ENCODE results near the gene KAT14. TPM values are rescaled to one million over a fixed set of nuclear protein-coding genes. Genes with fewer than 3 reads are reported as not detected.
A peak's percentile ranks its signal among the peaks of the same experiment; 100 is the strongest.
"Not testable (repeated sequence)": the region's sequence is repeated elsewhere in the genome, so short reads cannot be mapped to it uniquely, and the experiment has no call there.

KAT14 gene
- total RNA-seq, 4 donors from 2014 or later, result 6.5 to 11.8 (median 9.8) TPM

DNA sequence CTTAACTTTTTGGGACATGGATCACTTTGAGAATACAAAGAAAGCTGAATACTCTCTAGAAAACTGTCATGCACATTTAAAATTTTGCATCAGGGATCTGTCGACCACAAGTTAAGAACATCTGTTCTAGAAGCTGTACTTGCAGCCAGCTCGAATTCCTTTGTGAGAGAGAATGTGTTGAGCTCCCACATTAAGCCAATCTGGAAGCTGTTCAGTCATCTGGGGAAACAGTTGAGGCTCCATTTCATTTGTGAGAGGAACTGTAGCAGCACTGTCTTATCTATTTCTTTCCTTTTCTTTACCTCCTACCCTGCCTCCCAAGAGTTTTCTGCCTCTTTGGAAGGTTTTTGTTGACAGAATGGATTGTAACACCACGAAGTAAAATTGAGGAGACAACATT is 50.8 kb downstream of the KAT14 start:
- Histone ChIP-seq H3K4me3 (no peak overlapping the region), H3K27me3 (no peaks in the 10 kb centered on the region), H3K27ac (no peak overlapping the region), H3K4me1 (peaks cover 0 to 26% (median 0%) of the 10 kb centered on the region in 3 donors), H3K36me3 (peaks cover 0 to 77% (median 5%) of the 10 kb centered on the region in 3 donors), H3K9me3 (no peaks in the 10 kb centered on the region)
- no peak for DNase-seq
- WGBS, 2 donors, result 36 to 40% methylated on average over 3 of the region's 3 CpGs
- TF ChIP-seq POLR2A (IDR thresholded peaks at IDR 0.05), result no peak
- intact Hi-C loops (cut with DNase I), result no loop called here

DNA sequence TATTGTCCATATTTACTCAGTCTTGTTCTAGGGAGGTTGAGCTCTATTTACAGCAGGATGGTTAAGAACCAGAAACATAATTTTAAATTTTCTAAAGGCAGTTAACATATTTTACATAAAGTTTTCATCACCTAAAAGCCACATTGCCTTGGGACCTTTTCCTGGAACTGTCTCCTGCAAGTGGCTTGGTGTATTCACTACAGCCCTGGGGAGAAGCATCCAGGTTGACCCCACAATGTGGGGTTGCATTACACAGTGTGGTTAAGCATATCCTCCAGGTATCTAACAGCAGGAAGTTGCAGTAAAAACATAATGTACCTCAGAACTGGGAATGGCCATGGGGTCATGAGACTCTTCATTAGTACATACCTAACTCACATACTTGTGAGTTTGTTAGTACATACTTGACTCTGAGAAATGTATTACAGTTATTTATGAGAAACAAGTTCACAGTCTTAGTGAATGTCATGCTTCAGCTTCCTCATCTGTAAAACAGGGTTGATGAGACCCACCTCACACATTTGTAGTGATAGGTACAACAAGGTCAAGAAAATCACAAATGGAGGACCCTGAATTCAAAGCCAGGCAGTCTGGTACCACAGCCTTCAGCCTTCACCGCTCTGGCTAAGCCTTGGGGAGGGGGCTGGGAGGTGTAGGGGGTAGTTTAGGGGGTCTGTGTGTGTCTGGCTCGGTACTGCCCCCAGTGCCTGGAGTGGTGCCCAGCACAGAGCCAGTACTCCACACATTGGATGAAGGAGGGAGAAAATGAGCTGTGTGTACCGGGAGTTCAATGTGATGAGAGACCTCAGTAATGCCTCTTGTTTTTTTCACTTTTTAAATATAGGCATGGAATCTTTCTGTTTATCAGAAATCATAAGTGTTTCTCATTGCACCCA is 52.9 kb downstream of the KAT14 start:
- Histone ChIP-seq H3K4me1 (peaks cover 0 to 26% (median 0%) of the 10 kb centered on the region in 3 donors), H3K27ac (no peak overlapping the region), H3K9me3 (no peaks in the 10 kb centered on the region), H3K4me3 (no peak overlapping the region), H3K27me3 (no peaks in the 10 kb centered on the region), H3K36me3 (peaks cover 0 to 55% (median 0%) of the 10 kb centered on the region in 3 donors)
- intact Hi-C loops (cut with DNase I), result no loop called here
- TF ChIP-seq, protein P1, sequence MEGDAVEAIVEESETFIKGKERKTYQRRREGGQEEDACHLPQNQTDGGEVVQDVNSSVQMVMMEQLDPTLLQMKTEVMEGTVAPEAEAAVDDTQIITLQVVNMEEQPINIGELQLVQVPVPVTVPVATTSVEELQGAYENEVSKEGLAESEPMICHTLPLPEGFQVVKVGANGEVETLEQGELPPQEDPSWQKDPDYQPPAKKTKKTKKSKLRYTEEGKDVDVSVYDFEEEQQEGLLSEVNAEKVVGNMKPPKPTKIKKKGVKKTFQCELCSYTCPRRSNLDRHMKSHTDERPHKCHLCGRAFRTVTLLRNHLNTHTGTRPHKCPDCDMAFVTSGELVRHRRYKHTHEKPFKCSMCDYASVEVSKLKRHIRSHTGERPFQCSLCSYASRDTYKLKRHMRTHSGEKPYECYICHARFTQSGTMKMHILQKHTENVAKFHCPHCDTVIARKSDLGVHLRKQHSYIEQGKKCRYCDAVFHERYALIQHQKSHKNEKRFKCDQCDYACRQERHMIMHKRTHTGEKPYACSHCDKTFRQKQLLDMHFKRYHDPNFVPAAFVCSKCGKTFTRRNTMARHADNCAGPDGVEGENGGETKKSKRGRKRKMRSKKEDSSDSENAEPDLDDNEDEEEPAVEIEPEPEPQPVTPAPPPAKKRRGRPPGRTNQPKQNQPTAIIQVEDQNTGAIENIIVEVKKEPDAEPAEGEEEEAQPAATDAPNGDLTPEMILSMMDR (IDR thresholded peaks at IDR 0.05), result no peak
- TF ChIP-seq POLR2A (IDR thresholded peaks at IDR 0.05), result no peak
- WGBS, 2 donors, result 83 to 85% methylated on average over 2 to 3 of the region's 3 CpGs
- DNase-seq, result no peak

DNA sequence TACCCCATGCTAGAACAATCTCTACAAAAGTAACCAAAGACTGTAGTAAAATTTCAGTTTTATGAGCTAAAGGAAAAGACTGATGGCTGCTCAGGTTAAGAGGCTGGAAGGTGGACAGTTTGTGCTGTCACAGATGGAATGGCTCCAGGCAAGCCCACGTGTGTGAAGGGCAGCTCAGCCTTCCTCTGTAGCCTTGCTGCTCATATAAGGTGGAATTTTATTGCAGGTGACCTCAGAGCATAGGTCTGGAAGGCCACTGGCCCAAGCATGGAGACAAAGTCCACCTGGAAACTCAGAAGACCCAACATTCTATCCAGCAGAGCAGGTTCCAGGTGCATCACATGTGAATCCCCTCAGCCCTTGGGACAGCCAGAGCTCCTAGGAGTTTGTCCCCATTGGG is 53.6 kb downstream of the KAT14 start:
- no peak for DNase-seq
- no peak for TF ChIP-seq POLR2A (IDR thresholded peaks at IDR 0.05)
- TF ChIP-seq, protein P1 (IDR thresholded peaks at IDR 0.05), result no peak
- no peak overlapping the region for H3K27ac ChIP-seq
- H3K4me1 ChIP-seq, result peaks cover 0 to 19% (median 0%) of the 10 kb centered on the region in 3 donors
- H3K27me3 ChIP-seq, result no peaks in the 10 kb centered on the region
- no peak overlapping the region for H3K4me3 ChIP-seq
- intact Hi-C loops (cut with DNase I), result no loop called here
- H3K36me3 ChIP-seq, result peaks cover 0 to 48% (median 0%) of the 10 kb centered on the region in 3 donors
- WGBS, 2 donors, result 78 to 89% methylated on average over 1 of the region's 1 CpG
- no peaks in the 10 kb centered on the region for H3K9me3 ChIP-seq

DNA sequence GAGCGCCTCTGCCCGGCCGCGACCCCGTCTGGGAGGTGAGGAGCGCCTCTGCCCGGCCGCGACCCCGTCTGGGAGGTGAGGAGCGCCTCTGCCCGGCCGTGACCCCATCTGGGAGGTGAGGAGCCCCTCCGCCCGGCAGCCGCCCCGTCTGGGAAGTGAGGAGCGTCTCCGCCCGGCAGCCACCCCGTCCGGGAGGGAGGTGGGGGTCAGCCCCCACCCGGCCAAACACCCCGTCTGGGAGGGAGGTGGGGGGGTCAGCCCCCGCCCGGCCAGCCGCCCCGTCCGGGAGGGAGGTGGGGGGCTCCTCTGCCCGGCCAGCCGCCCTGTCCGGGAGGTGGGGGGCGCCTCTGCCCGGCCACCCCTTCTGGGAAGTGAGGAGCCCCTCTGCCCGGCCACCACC is 56.8 kb downstream of the KAT14 start:
- intact Hi-C loops (cut with DNase I); H3K4me3 ChIP-seq; H3K27me3 ChIP-seq; DNase-seq; H3K27ac ChIP-seq; H3K9me3 ChIP-seq: not testable (repeated sequence)
- Histone ChIP-seq H3K36me3 (peaks cover 0 to 18% (median 0%) of the 10 kb centered on the region in 3 donors), H3K4me1 (peaks cover 0 to 11% (median 0%) of the 10 kb centered on the region in 3 donors)
- WGBS, 2 donors, result no CpG with 5 or more reads among the region's 35 CpGs

DNA sequence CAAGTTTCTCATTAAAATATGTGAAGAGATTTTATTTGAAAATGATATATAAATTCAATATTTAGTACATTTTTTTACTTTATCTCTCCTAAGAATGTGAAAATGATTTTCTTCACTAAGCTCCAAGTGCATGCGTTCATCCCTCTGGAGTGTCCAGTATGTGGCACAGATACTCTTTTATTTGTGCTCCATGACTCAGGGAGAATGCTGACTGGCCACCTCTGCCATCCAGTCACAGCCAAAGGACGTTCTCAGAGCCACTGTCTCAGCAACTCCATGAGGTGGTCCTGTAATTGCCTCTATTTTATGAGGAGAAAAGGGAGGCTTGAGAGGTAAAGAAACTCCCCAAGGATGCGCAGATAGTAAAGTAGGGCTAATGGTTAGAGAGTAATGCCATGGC is 58.3 kb downstream of the KAT14 start:
- 70 to 95% methylated on average over 3 of the region's 3 CpGs for WGBS, 2 donors
- H3K27ac ChIP-seq, result no peak overlapping the region
- peaks cover 0 to 11% (median 0%) of the 10 kb centered on the region in 3 donors for H3K4me1 ChIP-seq
- TF ChIP-seq, protein P1 (IDR thresholded peaks at IDR 0.05), result no peak
- TF ChIP-seq POLR2A (IDR thresholded peaks at IDR 0.05), result no peak
- H3K36me3 ChIP-seq, result peaks cover 0 to 6% (median 0%) of the 10 kb centered on the region in 3 donors
- no peaks in the 10 kb centered on the region for H3K27me3 ChIP-seq
- no peaks in the 10 kb centered on the region for H3K9me3 ChIP-seq
- H3K4me3 ChIP-seq, result no peak overlapping the region
- intact Hi-C loops (cut with DNase I), result no loop called here
- no peak for DNase-seq

DNA sequence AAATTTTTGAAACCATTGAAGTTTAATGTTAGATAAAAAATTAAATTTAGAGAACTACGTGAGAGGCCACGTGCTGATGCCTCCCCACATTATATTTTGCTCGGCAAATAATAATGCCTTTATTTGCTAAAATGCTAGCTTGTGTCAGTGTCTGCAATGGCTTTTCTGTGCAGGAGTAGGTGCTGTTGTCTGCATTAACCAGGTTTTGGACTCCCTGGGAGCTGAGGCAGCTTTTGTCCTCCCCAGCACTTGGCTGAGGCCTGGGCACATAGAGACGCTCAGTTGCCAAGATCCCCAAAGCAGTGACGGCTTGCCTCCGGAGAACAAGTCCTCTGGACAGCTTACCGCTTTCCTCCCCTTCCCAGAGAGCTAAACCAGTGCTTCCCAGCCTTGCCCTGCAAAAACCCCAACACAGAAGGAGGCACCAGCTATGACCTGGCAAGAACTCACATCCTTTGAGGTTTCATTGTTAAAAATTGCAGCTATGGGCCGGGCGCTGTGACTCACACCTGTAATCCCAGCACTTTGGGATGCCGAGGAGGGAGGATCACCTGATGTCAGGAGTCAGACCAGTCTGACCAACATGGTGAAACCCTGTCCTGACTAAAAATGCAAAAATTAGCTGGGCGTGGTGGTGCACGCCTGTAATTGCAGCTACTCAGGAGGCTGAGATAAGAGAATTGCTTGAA is 59.9 kb downstream of the KAT14 start:
- Histone ChIP-seq H3K27ac (peak overlapping the region; percentile 53 to 81 (median 66)), H3K4me3 (no peak overlapping the region), H3K9me3 (peaks cover 0 to 7% (median 5%) of the 10 kb centered on the region in 3 donors), H3K36me3 (no peaks in the 10 kb centered on the region), H3K4me1 (peaks cover 0 to 11% (median 0%) of the 10 kb centered on the region in 3 donors), H3K27me3 (no peaks in the 10 kb centered on the region)
- intact Hi-C loops (cut with DNase I), result no loop called here
- WGBS, 2 donors, result 52 to 62% methylated on average over 9 to 11 of the region's 12 CpGs
- TF ChIP-seq, protein P1 (IDR thresholded peaks at IDR 0.05), result peak in 4 of 6 experiments; percentile 23 to 56 (median 34)
- TF ChIP-seq POLR2A (IDR thresholded peaks at IDR 0.05), result no peak
- no peak for DNase-seq
